HG03097 (cell line): ENCODE measurements around the gene HSPB7.
A peak's percentile ranks its signal among the peaks of the same experiment; 100 is the strongest.
"Not testable (repeated sequence)": the region's sequence is repeated elsewhere in the genome, so short reads cannot be mapped to it uniquely, and the experiment has no call there.

ENCODE experiments used
- ATAC-seq: cut with Tn5 transposase; IDR thresholded peaks from one replicate; pipeline ENCODE4 v1.9.1; 2021; ENCODE audit not compliant: unreplicated experiment, low FRiP score

The HSPB7 gene

DNA sequence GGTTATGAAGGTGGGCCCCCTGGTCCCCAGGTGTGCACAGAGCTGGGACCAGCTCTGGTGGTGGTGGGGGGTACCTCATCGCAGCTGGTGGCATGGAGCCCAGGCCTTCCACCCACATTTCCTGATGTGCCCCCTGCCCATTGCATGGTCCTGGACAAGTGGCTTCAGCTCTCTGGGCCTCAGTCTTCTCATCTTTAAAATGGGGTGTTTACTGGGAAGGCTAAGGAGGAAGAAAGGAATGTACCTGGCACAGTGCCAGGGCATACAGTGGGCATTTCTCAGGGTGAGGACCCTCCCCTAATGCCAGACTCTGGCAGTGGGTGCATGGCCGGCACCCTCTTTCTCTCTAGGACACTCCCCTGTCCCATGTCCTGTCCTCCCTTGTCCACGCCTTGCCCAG lies 33.2 kb upstream of the HSPB7 start:
- ATAC-seq: no peak

DNA sequence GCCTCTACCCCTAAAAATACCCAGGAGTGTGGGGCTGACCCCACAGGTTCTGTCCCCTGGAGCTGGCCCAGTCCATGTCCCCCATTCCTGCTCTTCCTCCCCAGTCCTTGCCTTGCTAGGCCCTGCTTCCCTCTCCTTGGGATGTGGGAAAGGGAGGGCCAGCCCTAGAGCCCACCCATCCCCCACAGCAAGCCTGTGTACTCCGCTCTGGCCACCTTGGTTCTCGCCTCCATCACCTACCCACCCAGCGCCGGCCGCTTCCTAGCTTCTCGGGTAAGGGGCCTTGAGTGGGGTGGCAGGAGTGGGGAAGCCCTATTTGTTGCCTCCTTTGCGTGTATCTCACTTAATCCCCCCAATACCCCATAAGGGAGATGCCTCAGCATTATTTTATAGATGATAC lies 32.5 kb upstream of the HSPB7 start:
- ATAC-seq: no peak

DNA sequence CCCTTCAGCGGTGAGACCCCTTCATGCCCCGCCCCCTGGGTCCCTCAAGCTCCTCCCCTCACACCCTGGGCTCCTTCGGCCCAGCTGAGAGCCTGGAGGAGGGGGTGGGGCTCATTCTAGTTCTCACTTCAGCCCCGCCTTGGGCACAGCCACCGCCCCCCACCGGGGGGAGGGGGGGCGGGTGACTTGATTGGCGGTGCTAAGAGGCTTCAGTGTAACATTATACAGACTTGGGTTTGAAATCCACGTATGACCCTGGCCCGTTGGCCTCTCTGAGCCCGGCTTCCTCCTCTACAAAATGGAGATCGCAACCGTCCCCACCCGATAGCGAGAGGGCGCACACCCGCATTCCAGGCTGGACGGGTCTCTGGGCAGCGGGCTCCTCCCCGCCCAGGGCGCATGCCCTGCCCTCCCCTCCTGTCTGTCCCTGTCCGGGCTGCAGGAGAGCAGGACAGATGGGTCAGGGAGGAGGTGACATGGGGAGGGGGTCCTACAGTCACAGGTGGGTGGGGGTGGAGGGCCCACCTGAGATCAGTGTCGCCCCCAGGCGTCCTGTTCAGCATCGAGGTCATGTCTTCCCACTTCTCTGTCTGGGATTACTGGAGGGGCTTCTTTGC lies 30.8 kb upstream of the HSPB7 start:
- ATAC-seq: no peak

DNA sequence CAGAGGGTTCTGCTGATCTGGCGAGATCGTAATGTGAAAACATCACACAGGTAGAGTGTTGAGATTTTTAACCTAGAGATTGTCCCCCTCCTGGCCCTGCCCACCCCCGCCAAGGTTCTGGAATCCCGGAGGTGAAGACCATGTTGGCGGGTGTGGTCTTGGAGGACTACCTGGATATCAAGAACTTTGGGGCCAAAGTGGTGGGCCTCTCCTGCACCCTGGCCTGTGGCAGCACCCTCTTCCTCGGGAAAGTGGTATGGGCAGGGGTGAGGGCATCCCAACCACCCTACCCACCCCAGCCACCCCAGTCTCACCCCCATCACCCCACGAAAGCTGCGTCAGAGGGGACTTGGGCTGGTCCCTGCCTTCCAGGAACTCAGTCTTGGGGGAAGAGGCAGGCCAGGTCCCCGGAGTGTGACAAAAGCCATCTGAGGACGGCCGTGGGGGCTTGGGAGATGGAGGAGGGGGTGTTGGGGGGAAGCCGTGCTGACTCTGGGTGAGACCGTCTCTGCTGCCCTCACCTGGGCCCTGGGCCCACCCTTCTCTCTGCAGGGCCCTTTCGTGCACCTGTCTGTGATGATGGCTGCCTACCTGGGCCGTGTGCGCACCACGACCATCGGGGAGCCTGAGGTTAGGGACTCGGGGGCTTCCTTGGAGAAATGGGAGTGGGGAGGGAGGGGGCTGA lies 30.1 kb upstream of the HSPB7 start:
- no peak for ATAC-seq

DNA sequence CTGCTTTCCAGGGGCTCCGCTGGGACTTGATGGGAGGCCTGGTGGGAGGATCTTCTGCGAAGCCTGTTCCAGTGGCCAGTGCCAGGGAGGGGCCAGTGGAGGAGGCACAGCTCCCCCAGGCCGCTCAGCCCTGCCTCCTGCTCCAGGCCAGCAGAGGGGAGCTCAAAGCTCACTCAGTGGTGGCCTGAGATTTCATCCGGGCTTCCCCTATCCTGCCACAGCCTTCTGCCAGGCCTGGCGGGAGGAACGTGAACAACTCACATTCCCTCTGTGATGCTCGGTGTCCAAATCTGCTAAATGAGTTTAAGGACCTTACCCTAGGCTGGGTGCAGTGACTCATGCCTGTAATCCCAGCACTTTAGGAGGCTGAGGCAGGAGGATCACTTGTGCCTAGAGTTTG lies 29.0 kb upstream of the HSPB7 start:
- no peak for ATAC-seq

DNA sequence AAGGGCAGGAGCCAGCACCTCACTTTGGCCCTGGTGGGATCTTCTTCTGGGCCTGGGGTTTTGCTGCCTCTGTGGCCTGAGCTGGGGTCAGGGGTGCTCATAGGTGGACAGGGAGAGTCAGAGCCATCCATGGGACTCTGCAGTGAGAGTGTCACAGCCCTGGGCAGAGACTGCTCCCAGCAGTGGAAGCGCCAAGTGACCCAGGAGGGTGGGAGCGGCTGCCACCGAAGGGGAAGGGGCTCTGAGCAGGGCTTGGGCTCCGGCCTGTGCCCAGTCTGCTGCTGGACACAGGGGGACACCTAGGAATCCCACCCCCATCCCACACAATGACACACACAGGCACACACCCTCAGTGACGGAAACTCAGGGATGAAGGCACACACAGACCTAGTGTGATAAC lies 26.1 kb upstream of the HSPB7 start:
- no peak for ATAC-seq

DNA sequence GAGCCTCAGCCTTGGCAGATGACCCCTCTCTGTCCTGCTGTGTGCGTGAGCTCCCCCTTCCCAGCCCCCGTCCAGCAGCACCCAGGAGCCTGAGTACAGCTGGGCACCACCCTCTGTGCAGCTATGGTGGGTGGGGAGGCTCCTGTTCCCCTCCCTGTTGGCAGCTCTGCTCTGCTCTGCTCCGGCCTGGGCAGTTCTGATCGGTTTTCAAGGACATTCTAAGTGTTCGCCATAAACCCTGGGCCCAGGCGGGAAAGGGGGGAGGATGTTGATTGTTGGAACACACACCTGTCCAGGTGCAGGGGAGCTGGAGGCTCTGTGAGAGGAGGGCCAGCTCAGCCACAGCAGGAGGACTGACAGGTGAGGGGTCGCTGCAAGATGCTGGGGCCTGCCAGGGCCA lies 25.7 kb upstream of the HSPB7 start, which contains the start of gene CLCNKB:
CLCNKB (plus strand) TSS at position 262 of the 400 bp plus-strand sequence. CDS start 711 bp downstream, outside the sequence.
- ATAC-seq: no peak

DNA sequence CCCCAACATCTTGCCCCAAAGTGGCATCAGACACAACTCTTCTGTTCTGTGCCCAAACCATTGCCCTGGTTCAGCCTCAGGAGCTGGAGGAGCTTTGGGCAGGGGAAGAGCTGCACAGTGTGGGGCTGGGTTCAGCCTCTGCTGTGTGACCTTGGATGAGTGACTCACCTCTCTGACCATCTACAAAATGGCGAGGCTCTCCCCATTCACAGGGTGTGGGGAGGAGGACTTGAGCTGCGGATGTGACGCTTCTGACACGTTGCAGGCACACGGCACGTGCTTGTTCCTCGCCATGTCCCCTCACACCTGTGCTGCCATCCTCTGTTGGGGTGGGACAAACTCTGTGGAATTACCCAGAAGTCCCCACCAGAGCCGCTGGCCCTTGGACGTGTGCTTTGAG lies 24.8 kb upstream of the HSPB7 start:
- ATAC-seq: not testable (repeated sequence)

DNA sequence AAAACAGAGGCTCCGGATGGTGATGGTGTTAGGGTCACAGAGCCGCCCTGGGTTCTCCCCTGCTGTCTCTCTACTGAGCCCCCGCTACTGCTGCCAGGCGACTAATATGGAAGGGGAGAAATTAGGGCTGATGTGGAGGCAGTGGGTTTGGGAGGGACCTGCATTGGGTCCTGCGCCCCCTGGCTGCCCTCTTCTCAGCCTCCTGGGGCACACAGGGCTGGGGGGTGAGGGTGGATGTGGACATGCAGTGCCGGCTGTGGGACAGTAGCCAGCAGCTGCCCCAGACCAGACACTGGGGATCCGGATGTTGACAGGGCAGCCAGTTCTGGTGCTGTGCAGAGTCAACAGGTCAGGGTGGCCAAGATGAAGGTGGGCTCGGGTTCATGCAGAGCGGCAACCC lies 24.3 kb upstream of the HSPB7 start:
- no peak for ATAC-seq

DNA sequence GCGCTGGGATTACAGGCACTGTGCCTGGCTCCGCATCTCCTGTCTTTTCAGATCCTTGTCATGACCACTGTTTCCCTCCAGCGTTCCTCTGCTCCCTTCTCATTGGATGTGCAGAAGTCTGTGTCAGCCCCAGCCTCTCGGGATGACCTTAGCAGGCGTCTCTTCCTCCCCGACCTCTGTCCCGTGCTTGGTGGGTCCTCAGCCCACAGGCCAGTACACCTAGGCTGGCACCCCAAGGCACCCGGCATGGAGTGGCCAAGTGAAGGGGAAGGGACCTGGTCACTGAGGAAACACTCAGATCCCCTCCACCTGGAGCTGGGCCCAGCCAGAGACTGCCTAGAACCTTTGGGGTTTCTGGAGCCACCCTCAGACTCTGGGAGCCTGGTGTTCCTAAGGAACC lies 23.4 kb upstream of the HSPB7 start:
- ATAC-seq: no peak

DNA sequence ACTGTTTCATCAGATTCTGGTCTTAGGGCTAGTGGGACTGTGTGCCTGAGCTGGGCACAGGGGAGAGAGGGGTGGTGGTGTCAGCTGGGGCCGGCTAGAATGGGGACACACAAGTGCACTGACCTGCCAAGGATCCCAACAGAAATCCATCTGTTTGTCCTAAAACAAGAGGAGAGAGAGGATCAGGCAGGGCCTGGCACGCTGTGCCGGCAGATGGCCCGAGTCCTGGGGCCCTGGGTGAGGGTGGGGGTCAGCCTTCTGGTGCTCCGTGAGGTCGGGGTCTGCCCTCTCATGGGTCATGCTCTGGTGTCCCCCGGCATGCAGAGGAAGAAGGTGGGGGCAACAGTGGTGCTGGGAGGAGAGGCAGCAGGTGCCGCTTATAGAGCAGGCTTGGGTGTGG lies 22.0 kb upstream of the HSPB7 start:
- not testable (repeated sequence) for ATAC-seq

DNA sequence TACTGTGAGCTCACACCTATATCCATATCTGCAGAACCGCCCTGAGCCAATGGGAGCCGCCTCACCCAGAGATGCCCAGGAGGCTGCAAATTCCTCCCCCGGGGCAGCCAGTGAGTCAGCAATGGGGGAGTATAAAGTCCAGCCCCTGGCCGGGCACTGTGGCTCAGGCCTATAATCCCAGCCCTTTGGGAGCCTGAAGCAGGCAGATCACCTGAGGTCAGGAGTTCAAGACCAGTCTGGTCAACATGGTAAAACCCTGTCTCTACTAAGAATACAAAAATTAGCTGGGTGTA lies 20.7 kb upstream of the HSPB7 start:
- no peak for ATAC-seq

DNA sequence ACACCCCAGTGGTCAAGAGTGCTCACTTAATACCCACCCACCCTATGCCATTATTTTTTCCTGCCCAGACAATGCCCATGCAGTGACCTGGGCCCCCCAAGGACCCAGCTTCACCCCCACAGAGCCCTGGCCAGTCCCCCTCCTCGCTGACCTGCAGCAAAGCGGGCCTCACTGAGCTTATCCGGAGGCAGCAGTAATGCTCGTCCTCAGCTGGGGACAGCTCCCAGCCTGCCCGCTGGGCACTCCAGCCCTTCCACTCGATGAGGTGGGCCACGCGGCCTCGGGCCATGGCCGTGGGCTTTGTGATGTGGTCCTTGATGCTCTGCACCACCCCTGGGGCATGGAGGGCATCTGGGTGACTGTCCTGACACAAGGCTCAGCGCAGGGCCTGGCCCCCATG lies 18.6 kb upstream of the HSPB7 start:
- ATAC-seq: not testable (repeated sequence)

DNA sequence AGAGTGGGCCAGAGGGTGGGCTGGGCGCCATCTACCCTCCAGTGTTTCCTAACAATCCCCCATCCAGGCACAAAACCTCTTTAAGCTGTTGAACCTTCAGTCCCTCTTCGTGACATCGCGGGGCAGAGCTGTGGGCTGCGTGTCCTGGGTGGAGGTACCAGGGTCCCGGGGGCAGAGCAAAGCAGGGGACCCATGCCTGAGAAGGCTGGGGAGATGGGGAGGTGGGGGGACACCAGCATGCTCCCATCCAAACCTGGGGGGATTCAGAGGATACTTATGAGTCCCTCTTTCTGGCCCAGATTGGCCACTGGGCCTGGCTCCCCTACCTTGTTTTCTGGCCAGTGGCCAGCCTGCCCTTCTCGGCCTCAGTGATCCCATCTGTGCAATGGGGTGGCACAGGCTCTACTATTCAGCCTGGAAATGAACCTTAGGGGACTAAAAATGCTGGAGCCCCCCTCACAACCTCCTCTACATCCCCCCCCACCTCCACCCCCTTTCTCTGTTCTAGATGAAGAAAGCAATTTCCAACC lies 15.3 kb upstream of the HSPB7 start:
- not testable (repeated sequence) for ATAC-seq

DNA sequence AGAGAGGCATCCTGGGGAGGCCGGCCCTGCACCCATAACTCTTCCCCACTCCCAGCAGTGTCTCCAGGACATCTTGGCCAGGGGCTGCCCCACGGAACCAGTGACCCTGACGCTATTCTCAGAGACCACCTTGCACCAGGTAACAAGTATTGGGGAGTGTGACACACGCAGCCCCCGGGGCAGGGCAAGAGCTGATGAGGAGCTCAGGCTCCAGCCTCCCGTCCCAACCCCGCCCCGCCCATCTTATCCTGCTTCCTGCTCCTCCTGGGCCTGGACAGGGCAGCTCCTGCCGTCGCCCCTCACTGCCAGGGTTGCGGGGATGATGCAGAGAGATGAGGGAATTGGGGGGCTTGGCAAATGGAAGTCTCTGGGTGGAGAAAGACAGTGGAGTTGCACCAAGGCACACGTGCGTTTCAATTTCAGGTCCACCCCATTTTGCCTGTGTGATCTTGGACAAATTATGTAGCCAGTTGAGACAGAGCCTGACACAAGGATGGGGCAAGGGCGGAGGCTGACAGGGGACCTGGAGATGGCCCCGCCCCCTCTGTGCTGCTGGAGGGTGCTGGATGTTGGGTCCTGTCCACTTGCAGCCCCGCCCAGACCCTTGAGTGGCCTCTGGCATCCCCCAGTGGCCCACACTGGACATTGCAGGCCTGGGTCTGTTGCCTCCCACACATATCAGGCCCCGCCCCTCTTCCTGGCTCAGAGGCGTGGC lies 14.7 kb upstream of the HSPB7 start:
- peak; percentile 64 for ATAC-seq

DNA sequence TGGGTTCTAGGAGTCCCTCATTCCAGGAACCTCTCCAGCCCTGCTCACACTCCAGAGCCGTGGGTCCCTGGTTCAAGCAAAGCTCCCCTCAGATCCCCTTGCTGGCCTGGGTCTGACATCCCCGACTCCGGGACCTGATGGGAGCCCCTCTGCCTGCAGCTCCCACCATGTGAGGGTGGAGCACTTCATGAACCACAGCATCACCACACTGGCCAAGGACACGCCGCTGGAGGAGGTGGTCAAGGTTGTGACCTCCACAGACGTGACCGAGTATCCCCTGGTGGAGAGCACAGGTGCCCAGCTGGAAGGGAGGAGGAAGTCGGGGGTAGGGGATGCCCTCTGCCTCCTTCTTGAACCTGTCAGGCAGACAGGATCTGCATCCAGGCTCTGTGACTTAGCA lies 13.7 kb upstream of the HSPB7 start:
- no peak for ATAC-seq

DNA sequence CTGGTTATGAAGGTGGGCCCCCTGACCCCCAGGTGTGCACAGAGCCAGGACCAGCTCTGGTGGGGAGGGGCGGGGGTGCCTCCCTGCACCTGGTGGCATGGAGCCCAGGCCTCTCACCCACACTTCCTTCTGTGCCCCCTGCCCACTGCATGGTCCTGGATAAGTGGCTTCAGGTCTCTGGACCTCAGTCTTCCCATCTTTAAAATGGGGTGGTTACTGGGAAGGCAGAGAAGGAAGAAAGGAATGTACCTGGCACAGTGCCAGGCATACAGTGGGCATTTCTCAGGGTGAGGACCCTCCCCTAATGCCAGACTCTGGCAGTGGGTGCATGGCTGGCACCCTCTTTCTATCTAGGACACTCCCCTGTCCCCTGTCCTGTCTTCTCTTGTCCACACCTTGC lies 11.4 kb upstream of the HSPB7 start:
- ATAC-seq: no peak

DNA sequence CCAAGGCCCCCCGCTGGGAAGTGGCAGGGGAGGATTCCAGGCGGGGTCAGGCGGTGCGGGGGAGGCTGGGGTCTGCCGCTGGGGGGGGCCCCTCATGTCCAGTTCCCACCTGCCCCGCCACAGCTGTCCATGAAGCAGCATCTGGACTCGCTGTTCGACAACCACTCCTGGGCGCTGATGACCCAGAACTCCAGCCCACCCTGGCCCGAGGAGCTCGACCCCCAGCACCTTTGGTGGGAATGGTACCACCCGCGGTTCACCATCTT lies 11.1 kb upstream of the HSPB7 start:
- not testable (repeated sequence) for ATAC-seq

DNA sequence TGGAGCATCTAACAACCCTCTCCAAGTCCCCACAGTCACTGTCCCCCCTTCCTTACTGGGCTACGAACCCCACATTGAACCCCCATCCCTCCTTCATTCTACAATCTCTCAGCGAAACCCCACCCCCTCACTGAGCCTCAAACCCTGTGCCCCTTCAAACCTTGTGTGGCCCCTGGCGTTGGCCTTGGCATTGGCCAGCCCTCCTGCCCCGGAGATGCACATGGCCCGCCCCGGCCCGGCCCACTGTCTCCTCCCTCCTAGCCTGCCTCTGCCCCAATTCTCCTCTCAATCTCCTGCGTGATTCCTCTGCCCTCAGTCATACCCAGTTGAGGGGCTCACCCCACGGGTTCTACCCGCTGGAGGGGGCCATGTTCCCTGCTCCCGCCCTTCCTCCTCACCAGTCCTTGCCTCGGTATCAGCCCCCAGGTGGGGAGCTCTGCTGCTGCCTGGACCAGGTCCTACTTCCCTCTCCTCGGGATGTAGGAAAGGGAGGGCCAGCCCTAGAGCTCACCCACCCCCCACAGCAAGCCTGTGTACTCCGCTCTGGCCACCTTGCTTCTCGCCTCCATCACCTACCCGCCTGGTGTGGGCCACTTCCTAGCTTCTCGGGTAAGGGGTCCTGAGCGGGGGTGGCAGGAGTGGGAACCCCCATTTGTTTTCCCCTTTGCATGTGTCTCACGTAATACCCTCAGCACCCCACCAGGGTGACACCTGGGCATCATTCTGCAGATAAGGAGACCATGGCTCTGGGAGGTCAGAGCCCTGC lies 10.6 kb upstream of the HSPB7 start:
- ATAC-seq: no peak

DNA sequence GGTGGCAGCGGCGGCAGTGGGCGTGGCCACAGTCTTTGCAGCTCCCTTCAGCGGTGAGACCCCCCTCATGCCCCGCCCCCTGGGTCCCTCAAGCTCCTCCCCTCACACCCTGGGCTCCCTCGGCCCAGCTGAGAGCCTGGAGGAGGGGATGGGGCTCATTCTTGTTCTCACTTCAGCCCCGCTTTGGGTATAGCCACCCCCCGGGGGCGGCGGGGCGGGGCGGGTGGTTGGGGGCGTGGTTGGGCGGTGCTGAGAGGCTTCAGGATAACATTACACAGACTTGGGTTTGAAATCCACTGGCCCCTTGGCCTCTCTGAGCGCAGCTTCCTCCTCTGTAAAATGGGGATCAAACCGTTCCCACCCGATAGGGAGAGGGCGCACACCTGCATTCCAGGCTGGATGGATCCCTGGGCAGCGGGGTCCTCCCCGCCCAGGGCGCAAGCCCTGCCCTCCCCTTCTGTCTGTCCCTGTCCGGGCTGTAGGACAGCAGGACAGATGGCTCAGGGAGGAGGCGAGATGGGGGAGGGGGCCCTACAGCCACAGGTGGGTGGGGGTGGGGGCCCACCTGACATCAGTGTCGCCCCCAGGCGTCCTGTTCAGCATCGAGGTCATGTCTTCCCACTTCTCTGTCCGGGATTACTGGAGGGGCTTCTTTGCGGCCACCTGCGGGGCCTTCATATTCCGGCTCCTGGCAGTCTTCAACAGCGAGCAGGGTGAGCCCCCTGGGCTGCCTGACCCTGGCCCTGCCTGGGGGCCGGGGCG lies 9.1 kb upstream of the HSPB7 start:
- no peak for ATAC-seq

DNA sequence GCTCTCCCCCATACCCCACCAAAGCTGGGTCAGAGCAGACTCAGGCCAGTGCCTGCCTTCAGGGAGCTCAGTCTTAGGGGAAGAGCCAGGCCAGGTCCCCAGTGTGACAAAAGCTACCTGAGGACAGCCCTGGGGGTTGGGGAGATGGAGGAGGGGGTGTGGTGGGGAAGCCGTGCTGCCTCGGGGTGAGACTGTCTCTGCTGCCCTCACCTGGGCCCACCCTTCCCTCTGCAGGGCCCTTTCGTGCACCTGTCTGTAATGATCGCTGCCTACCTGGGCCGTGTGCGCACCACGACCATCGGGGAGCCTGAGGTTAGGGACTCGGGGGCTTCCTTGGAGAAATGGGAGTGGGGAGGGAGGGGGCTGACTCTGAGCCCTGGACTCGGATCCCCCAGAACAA lies 8.5 kb upstream of the HSPB7 start:
- ATAC-seq: not testable (repeated sequence)
